ENCODE measurements around the gene PARD3B.

Gene PARD3B

DNA sequence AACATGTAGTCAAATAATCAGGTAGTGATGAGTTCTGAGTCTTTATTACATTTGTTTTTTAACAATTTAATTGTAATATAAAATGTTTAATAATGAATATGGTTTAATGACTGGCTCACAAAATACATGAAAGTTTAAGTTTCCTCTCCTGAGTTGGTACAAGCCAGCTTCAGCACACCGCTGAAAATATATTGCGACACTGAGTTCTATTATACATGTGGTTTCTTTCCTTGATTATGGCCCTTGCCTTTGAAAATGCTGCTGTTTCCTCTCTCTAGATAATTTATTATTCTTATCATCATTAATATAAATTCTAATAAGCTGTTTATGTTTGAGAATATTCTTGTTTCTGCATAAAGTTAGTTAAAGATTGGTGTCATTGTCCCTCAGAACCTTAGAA is 249.3 kb downstream of the PARD3B start:
- Mint-ChIP-seq H3K4me3 (no peak overlapping the region), H3K9me3 (no peaks in the 10 kb centered on the region), H3K36me3 (ENCODE audit: low read depth) (no peaks in the 10 kb centered on the region), H3K27me3 (ENCODE audit: low read depth) (no peaks in the 10 kb centered on the region), H3K4me1 (no peaks in the 10 kb centered on the region), H3K27ac (no peak overlapping the region)
- TF ChIP-seq, protein P1, sequence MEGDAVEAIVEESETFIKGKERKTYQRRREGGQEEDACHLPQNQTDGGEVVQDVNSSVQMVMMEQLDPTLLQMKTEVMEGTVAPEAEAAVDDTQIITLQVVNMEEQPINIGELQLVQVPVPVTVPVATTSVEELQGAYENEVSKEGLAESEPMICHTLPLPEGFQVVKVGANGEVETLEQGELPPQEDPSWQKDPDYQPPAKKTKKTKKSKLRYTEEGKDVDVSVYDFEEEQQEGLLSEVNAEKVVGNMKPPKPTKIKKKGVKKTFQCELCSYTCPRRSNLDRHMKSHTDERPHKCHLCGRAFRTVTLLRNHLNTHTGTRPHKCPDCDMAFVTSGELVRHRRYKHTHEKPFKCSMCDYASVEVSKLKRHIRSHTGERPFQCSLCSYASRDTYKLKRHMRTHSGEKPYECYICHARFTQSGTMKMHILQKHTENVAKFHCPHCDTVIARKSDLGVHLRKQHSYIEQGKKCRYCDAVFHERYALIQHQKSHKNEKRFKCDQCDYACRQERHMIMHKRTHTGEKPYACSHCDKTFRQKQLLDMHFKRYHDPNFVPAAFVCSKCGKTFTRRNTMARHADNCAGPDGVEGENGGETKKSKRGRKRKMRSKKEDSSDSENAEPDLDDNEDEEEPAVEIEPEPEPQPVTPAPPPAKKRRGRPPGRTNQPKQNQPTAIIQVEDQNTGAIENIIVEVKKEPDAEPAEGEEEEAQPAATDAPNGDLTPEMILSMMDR (IDR thresholded peaks at IDR 0.05; ENCODE audit: unreplicated experiment in 3 of 3), result no peak

DNA sequence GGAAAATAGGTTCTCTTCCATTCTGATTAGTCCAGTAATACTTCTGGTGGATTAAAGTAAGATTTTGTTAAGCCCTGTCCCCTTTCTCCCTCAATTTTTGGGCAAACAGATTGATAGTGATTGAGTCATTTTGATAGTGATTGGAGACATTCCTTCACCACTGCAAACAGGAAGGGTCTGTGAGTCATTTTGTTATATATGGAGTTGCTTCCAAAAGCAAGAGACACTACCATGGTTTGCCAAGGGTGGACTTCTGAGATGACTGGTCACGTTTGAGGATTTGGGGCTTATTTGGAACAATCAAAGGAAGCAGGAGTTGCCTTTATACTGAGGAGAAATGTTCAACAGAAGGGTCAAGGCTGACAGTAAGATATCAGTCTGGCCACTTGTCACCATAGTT is 249.9 kb downstream of the PARD3B start:
- Mint-ChIP-seq H3K9me3 (no peaks in the 10 kb centered on the region), H3K27me3 (ENCODE audit: low read depth) (no peaks in the 10 kb centered on the region), H3K4me3 (no peak overlapping the region), H3K4me1 (no peaks in the 10 kb centered on the region), H3K36me3 (ENCODE audit: low read depth) (no peaks in the 10 kb centered on the region), H3K27ac (no peak overlapping the region)
- TF ChIP-seq, protein P1 (IDR thresholded peaks at IDR 0.05; ENCODE audit: unreplicated experiment in 3 of 3), result no peak

DNA sequence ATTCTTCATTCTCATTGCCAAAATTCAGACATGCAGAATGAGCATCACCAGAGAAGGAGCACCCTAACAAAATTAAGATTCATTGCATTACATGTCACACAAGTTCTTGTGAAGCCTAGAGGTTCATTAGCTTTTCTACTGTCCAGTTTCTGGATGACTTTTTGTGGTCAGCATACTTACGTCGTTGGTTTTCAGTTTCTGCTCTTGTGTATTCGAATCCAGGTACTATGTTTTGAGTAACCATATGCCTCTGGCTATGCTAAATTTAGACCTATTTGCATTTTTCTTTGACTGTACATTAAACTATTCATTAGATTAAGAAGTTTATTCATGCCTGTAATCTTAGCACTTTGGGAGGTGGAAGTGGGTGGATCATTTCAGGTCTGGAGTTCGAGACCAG is 251.3 kb downstream of the PARD3B start:
- Mint-ChIP-seq H3K27ac (no peak overlapping the region), H3K4me1 (no peaks in the 10 kb centered on the region), H3K27me3 (ENCODE audit: low read depth) (no peaks in the 10 kb centered on the region), H3K9me3 (no peaks in the 10 kb centered on the region), H3K4me3 (no peak overlapping the region), H3K36me3 (ENCODE audit: low read depth) (peaks cover 4% of the 10 kb centered on the region)
- TF ChIP-seq, protein P1 (IDR thresholded peaks at IDR 0.05; ENCODE audit: unreplicated experiment in 3 of 3), result no peak

DNA sequence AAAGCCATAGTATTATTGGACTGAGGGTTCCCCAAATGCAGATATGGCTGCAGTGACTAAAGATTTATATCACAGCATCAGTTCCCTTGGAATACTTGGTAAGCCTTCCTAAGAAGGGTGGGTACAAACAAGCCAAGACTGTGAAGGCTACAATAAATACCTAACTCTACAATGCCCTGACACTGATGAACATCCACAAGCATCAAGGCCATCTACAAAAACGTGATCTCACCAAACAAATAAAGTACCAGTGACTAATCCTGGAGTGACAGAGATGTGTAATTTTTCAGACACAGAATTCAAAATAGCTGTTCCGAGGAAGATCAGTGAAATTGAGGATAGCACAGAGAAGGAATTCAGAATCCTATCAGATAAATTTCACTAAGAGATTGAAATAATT is 254.5 kb downstream of the PARD3B start:
- TF ChIP-seq, protein P1 (IDR thresholded peaks at IDR 0.05; ENCODE audit: unreplicated experiment in 3 of 3), result no peak
- Mint-ChIP-seq H3K9me3 (peaks cover 4% of the 10 kb centered on the region), H3K4me1 (no peaks in the 10 kb centered on the region), H3K4me3 (no peak overlapping the region), H3K27me3 (ENCODE audit: low read depth) (no peaks in the 10 kb centered on the region), H3K27ac (no peak overlapping the region), H3K36me3 (ENCODE audit: low read depth) (peaks cover 13% of the 10 kb centered on the region)

DNA sequence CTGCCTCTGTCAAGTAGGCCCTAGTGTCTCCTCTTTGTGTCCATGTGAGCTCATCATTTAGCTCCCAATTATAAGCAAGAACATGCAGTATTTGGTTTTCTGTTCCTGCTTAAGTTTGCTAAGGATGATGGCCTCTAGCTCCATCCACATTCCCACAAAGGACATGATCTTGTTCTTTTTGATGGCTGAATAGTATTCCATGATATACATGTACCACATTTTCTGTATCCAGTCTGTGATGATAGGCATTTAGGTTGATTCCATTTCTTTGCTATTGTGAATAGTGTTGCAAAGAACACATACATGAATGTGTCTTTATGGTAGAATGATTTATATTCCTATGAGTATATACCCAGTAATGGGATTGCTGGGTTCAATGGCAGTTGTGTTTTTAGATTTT is 263.2 kb downstream of the PARD3B start:
- Mint-ChIP-seq H3K27ac (no peak overlapping the region), H3K4me1 (no peaks in the 10 kb centered on the region), H3K9me3 (peaks cover 66% of the 10 kb centered on the region), H3K4me3 (no peak overlapping the region), H3K36me3 (ENCODE audit: low read depth) (peaks cover 42% of the 10 kb centered on the region), H3K27me3 (ENCODE audit: low read depth) (no peaks in the 10 kb centered on the region)
- TF ChIP-seq, protein P1 (IDR thresholded peaks at IDR 0.05; ENCODE audit: unreplicated experiment in 3 of 3), result no peak

DNA sequence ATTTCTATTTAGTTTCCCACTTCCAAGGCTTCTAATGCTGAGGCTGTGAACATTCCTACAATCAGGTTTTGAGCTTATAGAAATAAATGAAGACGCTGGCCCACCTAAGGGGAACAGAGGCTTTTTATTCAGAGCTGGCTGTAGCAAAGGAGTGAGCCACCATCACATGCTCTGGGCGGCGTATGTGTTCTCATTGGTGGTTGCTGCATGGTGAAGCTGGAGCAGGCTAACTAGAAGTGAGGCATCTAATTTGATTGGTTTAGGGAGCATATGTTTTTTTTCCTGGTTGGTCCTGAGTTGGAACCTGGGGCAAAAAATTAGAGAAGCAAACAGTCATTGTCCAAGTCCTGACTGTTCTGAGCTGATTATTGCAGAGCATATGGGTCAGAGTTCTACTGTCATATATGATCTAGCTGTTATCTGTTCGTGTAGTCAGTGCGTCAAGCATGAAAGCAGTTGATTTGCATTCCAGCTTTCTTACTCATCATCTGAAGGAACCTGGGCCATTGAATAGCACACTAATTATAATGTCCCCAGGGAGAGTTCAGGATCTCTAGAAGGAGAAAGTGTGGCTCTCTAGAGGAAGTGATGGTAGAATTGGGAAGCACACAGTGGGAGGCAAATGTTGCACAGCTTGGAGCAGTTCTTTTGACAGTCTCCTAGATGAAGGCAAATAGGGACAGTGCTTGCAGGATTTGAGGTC is 279.6 kb downstream of the PARD3B start:
- Mint-ChIP-seq H3K4me3 (no peak overlapping the region), H3K4me1 (peaks cover 6% of the 10 kb centered on the region), H3K27ac (peak overlapping the region in 1 of 3 experiments; percentile 42), H3K36me3 (ENCODE audit: low read depth) (peaks cover 9% of the 10 kb centered on the region), H3K27me3 (ENCODE audit: low read depth) (no peaks in the 10 kb centered on the region), H3K9me3 (peaks cover 10% of the 10 kb centered on the region)
- TF ChIP-seq, protein P1 (IDR thresholded peaks at IDR 0.05; ENCODE audit: unreplicated experiment in 3 of 3), result no peak

Measured in nephron (organoid).